ENCODE measurements around the gene TSC1.

Gene TSC1

GRCh38 chr9:132909311-132909710 lies 35.1 kb downstream of the TSC1 start:
- CTCF ChIA-PET: interaction anchor here (0.6 to 16.4 kb wide), 7 partner anchors 7 to 113 kb away, joined by 3 to 160 read pairs (median 4); no protein-coding TSS in a partner anchor
- POLR2A ChIA-PET: interaction anchor here (0.6 kb wide), 1 partner anchor 47 kb away, joined by 3 read pairs; no protein-coding TSS in a partner anchor

GRCh38 chr9:132908635-132909034 lies 35.8 kb downstream of the TSC1 start:
- Histone ChIP-seq H3K27ac (ENCODE audit: extremely low read depth, low read depth, low read length) (no peak overlapping the region), H3K4me1 (ENCODE audit: control insufficient read depth, insufficient read depth, low read length) (no peaks in the 10 kb centered on the region), H3K4me3 (ENCODE audit: low read depth, low read length) (no peak overlapping the region), H3K9me3 (ENCODE audit: control insufficient read depth, insufficient read depth, low read depth, low read length) (no peaks in the 10 kb centered on the region), H3K36me3 (ENCODE audit: control insufficient read depth in 2 of 2, insufficient read depth in 1 of 2, low read length in 2 of 2) (peaks cover 9 to 80% of the 10 kb centered on the region in 2 experiments)
- TF ChIP-seq SCRT2 (tag by site-specific recombination; IDR thresholded peaks at IDR 0.05) (no peak), ZNF707 (tag by site-specific recombination; IDR thresholded peaks at IDR 0.05) (no peak), ZNF362 (tag by site-specific recombination; IDR thresholded peaks at IDR 0.05) (peak; percentile 71; the same call in 1 of the 2 replicates)
- ChIA-PET CTCF (interaction anchor here (0.6 to 16.4 kb wide), 8 partner anchors 6 to 114 kb away, joined by 3 to 160 read pairs (median 4); no protein-coding TSS in a partner anchor), POLR2A (no interaction called here)

More at GRCh38 chr9:132909311-132909710, 35.1 kb downstream of the TSC1 start:
- H3K27ac ChIP-seq (ENCODE audit: extremely low read depth, low read depth, low read length): no peak overlapping the region
- no peaks in the 10 kb centered on the region for H3K4me1 ChIP-seq (ENCODE audit: control insufficient read depth, insufficient read depth, low read length)
- TF ChIP-seq SCRT1 (tag by site-specific recombination; IDR thresholded peaks at IDR 0.05; ENCODE audit: borderline replicate concordance) (no peak), ZFP69B (tag by site-specific recombination; IDR thresholded peaks at IDR 0.05) (no peak), ZSCAN5A (tag by site-specific recombination; IDR thresholded peaks at IDR 0.05) (no peak), WT1 (tag by site-specific recombination; IDR thresholded peaks at IDR 0.05) (no peak), ZNF530 (tag by site-specific recombination; IDR thresholded peaks at IDR 0.05; ENCODE audit: low read depth) (no peak), SALL2 (tag by site-specific recombination; IDR thresholded peaks at IDR 0.05; ENCODE audit: borderline replicate concordance) (no peak), GLI4 (tag by site-specific recombination; IDR thresholded peaks at IDR 0.05) (no peak)
- H3K36me3 ChIP-seq (ENCODE audit: control insufficient read depth in 2 of 2, insufficient read depth in 1 of 2, low read length in 2 of 2): peaks cover 9 to 74% of the 10 kb centered on the region in 2 experiments
- no peaks in the 10 kb centered on the region for H3K9me3 ChIP-seq (ENCODE audit: control insufficient read depth, insufficient read depth, low read depth, low read length)
- no peak overlapping the region for H3K4me3 ChIP-seq (ENCODE audit: low read depth, low read length)

GRCh38 chr9:132905726-132906125 lies 38.7 kb downstream of the TSC1 start:
- ChIA-PET CTCF (interaction anchor here (0.6 to 1.6 kb wide), 8 partner anchors 10 to 801 kb away, joined by 3 to 5 read pairs (median 3); no protein-coding TSS in a partner anchor), POLR2A (interaction anchor here (0.8 kb wide), 1 partner anchor 21 kb away, joined by 3 read pairs; no protein-coding TSS in a partner anchor)
- Histone ChIP-seq H3K36me3 (ENCODE audit: control insufficient read depth in 2 of 2, insufficient read depth in 1 of 2, low read length in 2 of 2) (peaks cover 9 to 81% of the 10 kb centered on the region in 2 experiments; a peak in 2 of 3 replicates), H3K4me3 (ENCODE audit: low read depth, low read length) (no peak overlapping the region), H3K4me1 (ENCODE audit: control insufficient read depth, insufficient read depth, low read length) (no peaks in the 10 kb centered on the region), H3K27ac (ENCODE audit: extremely low read depth, low read depth, low read length) (no peak overlapping the region), H3K9me3 (ENCODE audit: control insufficient read depth, insufficient read depth, low read depth, low read length) (no peaks in the 10 kb centered on the region)
- TF ChIP-seq ZXDB (tag by site-specific recombination; IDR thresholded peaks at IDR 0.05) (no peak), ZNF274 (IDR thresholded peaks at IDR 0.05; ENCODE audit: low read length) (no peak), ZNF274 (tag by site-specific recombination; IDR thresholded peaks at IDR 0.05; ENCODE audit: borderline replicate concordance) (no peak), TRIM28 (IDR thresholded peaks at IDR 0.05; ENCODE audit: borderline replicate concordance, low read length) (no peak), FEZF1 (tag by site-specific recombination; IDR thresholded peaks at IDR 0.05) (no peak), ZFP69B (tag by site-specific recombination; IDR thresholded peaks at IDR 0.05) (no peak), YY2 (tag by site-specific recombination; IDR thresholded peaks at IDR 0.05) (no peak)
